Muscle layer of duodenum (tissue), 2 donors: ENCODE data around the gene C1orf74.

Experiments
- H3K27ac ChIP-seq: one replicate; pipeline ENCODE4 v1.7.0; 2013; ENCODE audit warnings: mild to moderate bottlenecking, low read length
- H3K27me3 ChIP-seq: one replicate; pipeline ENCODE4 v1.7.0; 2013; ENCODE audit warnings: low read depth, mild to moderate bottlenecking, control low read depth, low read length
- H3K36me3 ChIP-seq, 2 donors: one replicate each; pipeline ENCODE4 v1.7.0; 2013; ENCODE audit warnings: low read length in 2 of 2, control low read depth in 1 of 2, mild to moderate bottlenecking in 1 of 2; ENCODE audit not compliant: insufficient read depth in 2 of 2, control insufficient read depth in 1 of 2
- H3K4me1 ChIP-seq, 2 donors: one replicate each; pipeline ENCODE4 v1.7.0; 2013; ENCODE audit warnings: low read length in 2 of 2, mild to moderate bottlenecking in 2 of 2, control low read depth in 1 of 2, moderate library complexity in 1 of 2; ENCODE audit not compliant: insufficient read depth in 2 of 2, control insufficient read depth in 1 of 2
- H3K4me3 ChIP-seq, 2 donors: one replicate each; pipeline ENCODE4 v1.7.0; 2013; ENCODE audit warnings: low read length in 2 of 2, low read depth in 1 of 2, mild to moderate bottlenecking in 1 of 2
- H3K9me3 ChIP-seq, 2 donors: one replicate each; pipeline ENCODE4 v1.7.0; 2013; ENCODE audit warnings: low read length in 2 of 2, control low read depth in 1 of 2, mild to moderate bottlenecking in 1 of 2; ENCODE audit not compliant: control insufficient read depth in 1 of 2
- donor health status: healthy.

The C1orf74 gene

GRCh38 chr1:209769171-209769904 is 15.0 kb downstream of the C1orf74 start:
- H3K4me1 ChIP-seq = peaks cover 11 to 36% of the 10 kb centered on the region in 2 donors
- H3K27ac ChIP-seq = peak overlapping the region; percentile 89
- peak overlapping the region; percentile 21 to 52 for H3K4me3 ChIP-seq
- no peaks in the 10 kb centered on the region for H3K27me3 ChIP-seq
- no peaks in the 10 kb centered on the region for H3K36me3 ChIP-seq
- H3K9me3 ChIP-seq = no peaks in the 10 kb centered on the region

GRCh38 chr1:209768354-209768774 is 16.0 kb downstream of the C1orf74 start:
- H3K36me3 ChIP-seq = no peaks in the 10 kb centered on the region
- peaks cover 11 to 36% of the 10 kb centered on the region in 2 donors for H3K4me1 ChIP-seq
- H3K4me3 ChIP-seq = peak overlapping the region; percentile 21 to 52
- H3K27ac ChIP-seq = peak overlapping the region; percentile 89
- H3K27me3 ChIP-seq = no peaks in the 10 kb centered on the region
- H3K9me3 ChIP-seq = no peaks in the 10 kb centered on the region

- peaks cover 11 to 36% of the 10 kb centered on the region in 2 donors for H3K4me1 ChIP-seq
- peak overlapping the region in 1 of 2 donors; percentile 5 for H3K4me3 ChIP-seq
- peak overlapping the region; percentile 89 for H3K27ac ChIP-seq
- no peaks in the 10 kb centered on the region for H3K27me3 ChIP-seq
- H3K36me3 ChIP-seq = no peaks in the 10 kb centered on the region
- H3K9me3 ChIP-seq = no peaks in the 10 kb centered on the region
Observed at GRCh38 chr1:209767706-209768105, 16.7 kb downstream of the C1orf74 start.

- Histone ChIP-seq H3K9me3 (no peaks in the 10 kb centered on the region), H3K36me3 (no peaks in the 10 kb centered on the region), H3K4me1 (peaks cover 11 to 36% of the 10 kb centered on the region in 2 donors), H3K4me3 (no peak overlapping the region), H3K27me3 (no peaks in the 10 kb centered on the region), H3K27ac (no peak overlapping the region)
Observed at GRCh38 chr1:209767096-209767495, 17.3 kb downstream of the C1orf74 start.

DNA sequence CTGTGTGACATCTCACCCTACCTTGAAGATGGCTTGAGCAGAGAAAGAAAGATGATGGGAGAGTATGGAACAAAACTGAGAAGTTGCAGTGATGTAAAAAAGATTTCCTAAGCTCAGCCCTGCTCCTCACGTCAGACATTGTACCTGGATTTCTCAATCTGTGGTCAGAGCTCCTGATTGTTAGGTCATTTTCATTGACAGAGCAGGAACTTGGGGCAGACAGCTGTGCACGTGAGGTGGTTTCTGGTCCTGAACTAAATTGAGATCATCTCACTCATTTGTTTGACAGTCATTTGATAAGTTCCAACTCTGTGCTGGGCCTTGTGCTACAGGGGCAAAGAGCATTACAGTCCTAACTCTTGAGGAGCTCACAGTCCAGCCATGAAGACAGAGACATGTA is 18.3 kb downstream of the C1orf74 start:
- Histone ChIP-seq H3K27me3 (no peaks in the 10 kb centered on the region), H3K36me3 (no peaks in the 10 kb centered on the region), H3K4me3 (no peak overlapping the region), H3K27ac (no peak overlapping the region), H3K9me3 (no peaks in the 10 kb centered on the region), H3K4me1 (peaks cover 11 to 33% of the 10 kb centered on the region in 2 donors)

DNA sequence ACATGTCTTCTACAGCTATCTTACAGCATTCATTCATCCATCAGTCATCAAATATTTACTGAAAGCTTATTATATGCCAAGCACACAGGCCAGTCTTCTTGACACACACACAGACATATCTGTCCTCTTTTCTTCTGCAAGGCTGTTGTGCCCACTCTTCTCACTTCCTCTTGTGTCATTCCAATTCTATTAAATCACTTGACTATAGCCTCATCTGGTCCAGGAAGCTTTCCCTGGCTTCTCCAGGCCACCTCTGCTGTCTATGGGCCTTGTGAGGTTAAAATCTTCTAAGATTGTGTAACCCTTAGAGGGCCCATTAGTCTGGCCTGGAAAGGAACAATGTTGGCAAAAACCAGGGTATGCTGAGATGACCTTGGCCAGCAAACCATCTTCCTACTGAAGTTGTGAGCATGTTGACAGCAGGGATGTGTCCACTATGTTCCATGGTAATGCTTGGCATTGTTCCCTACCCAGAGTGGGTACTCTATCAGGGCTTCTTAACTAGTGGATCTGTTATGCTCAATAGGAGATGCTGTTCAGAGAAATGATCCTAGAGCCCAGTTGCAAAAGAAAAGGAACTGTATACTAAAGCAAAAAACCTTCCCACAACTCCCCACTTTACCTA is 23.2 kb downstream of the C1orf74 start:
- Histone ChIP-seq H3K9me3 (no peaks in the 10 kb centered on the region), H3K27ac (no peak overlapping the region), H3K4me1 (no peaks in the 10 kb centered on the region), H3K36me3 (no peaks in the 10 kb centered on the region), H3K27me3 (no peaks in the 10 kb centered on the region), H3K4me3 (no peak overlapping the region)

GRCh38 chr1:209759829-209760359 is 24.5 kb downstream of the C1orf74 start:
- no peaks in the 10 kb centered on the region for H3K27me3 ChIP-seq
- H3K27ac ChIP-seq = no peak overlapping the region
- no peak overlapping the region for H3K4me3 ChIP-seq
- H3K36me3 ChIP-seq = no peaks in the 10 kb centered on the region
- H3K9me3 ChIP-seq = no peaks in the 10 kb centered on the region
- no peaks in the 10 kb centered on the region for H3K4me1 ChIP-seq

- no peaks in the 10 kb centered on the region for H3K36me3 ChIP-seq
- H3K27me3 ChIP-seq = no peaks in the 10 kb centered on the region
- H3K4me1 ChIP-seq = no peaks in the 10 kb centered on the region
- peak overlapping the region in 1 of 2 donors; percentile 21 for H3K4me3 ChIP-seq
- H3K9me3 ChIP-seq = no peaks in the 10 kb centered on the region
- H3K27ac ChIP-seq = no peak overlapping the region
Observed at GRCh38 chr1:209758400-209758799, 26.0 kb downstream of the C1orf74 start.

GRCh38 chr1:209756615-209757445 is 27.5 kb downstream of the C1orf74 start:
- no peaks in the 10 kb centered on the region for H3K9me3 ChIP-seq
- no peaks in the 10 kb centered on the region for H3K27me3 ChIP-seq
- H3K36me3 ChIP-seq = no peaks in the 10 kb centered on the region
- peak overlapping the region; percentile 57 for H3K27ac ChIP-seq
- H3K4me1 ChIP-seq = no peaks in the 10 kb centered on the region
- H3K4me3 ChIP-seq = peak overlapping the region; percentile 6 to 32

DNA sequence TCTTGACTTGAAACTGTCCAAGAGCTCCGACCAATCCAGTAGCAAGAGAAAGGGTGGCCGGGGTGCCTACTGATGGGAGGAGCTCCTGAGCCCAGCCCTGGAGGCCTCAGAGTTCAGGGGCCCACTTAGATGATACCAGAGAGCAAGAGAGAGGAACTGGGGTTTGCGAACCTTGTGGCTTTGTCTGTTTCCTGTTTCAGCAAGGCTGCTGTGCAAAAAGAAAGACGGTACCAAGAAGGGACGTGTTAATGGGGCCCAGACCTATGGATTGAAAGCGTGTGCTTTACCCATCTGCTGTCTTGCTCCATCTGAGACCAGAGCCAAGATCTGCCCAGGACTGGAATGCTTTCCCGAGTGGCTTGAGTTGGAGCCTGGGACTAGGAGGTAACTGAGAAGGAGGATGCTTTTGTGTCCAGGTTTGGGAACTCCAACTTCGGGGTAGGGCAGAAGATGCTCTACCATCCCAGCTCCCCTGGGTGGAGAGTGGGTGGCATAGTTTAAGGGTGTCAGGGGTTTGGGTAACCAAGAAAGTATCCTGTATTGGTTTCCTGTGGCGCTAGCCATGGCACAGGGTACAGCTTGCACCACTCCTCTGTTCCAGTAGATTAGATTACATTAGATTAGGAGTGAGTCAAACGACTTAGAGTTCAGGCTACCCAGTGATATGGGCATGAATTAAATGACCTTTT is 28.3 kb downstream of the C1orf74 start, which contains the start of gene TRAF3IP3:
Gene TRAF3IP3 (plus strand): TSS at position 128 of the 689 bp plus-strand sequence. CDS start 3,987 bp downstream, outside the sequence.
- Histone ChIP-seq H3K4me1 (no peaks in the 10 kb centered on the region), H3K9me3 (no peaks in the 10 kb centered on the region), H3K4me3 (peak within 1 kb of the TSS; percentile 6 to 32), H3K27ac (peak within 1 kb of the TSS; percentile 57), H3K36me3 (no peaks in the 10 kb centered on the region), H3K27me3 (no peaks in the 10 kb centered on the region)
